Neutrophil (primary cell): ENCODE measurements around the gene TXNDC15.
"Not testable (repeated sequence)": the region's sequence is repeated elsewhere in the genome, so short reads cannot be mapped to it uniquely, and the experiment has no call there.

Source experiments
- H3K27ac ChIP-seq: fragments of 200-600 bp; sonication (generic); 2 replicates; pipeline ENCODE4 v1.5.1; 2016; ENCODE audit warnings: mild to moderate bottlenecking, moderate library complexity
- H3K27me3 ChIP-seq: fragments of 200-600 bp; sonication (generic); 2 replicates; pipeline ENCODE4 v1.6.0; 2016; ENCODE audit warnings: mild to moderate bottlenecking
- H3K36me3 ChIP-seq: fragments of 200-600 bp; sonication (generic); 2 replicates; pipeline ENCODE4 v1.5.1; 2017
- H3K4me1 ChIP-seq, 2 experiments: fragments of 200-600 bp in 1 of 2; sonication (generic) in 1 of 2; 1 replicate in 1 of 2; 2 replicates in 1 of 2; pipeline versions ENCODE4 v1.5.1 to v1.6.1; 2013 to 2016; ENCODE audit warnings: low read depth in 1 of 2, low read length in 1 of 2, mild to moderate bottlenecking in 1 of 2, moderate library complexity in 1 of 2; ENCODE audit not compliant: control insufficient read depth in 1 of 2, insufficient read depth in 1 of 2
- H3K4me3 ChIP-seq, 2 experiments: fragments of 200-600 bp in 1 of 2; sonication (generic) in 1 of 2; 1 replicate in 1 of 2; 2 replicates in 1 of 2; pipeline ENCODE4 v1.5.1; 2013 to 2016; ENCODE audit warnings: low read depth in 1 of 2, low read length in 1 of 2, mild to moderate bottlenecking in 1 of 2, moderate library complexity in 1 of 2
- H3K9me3 ChIP-seq: fragments of 200-600 bp; sonication (generic); 2 replicates; pipeline ENCODE4 v1.5.1; 2016
- TF ChIP-seq, protein P1 (sequence below): fragments of 200-600 bp; sonication (generic); IDR thresholded peaks from 2 replicates; pipeline ENCODE4 v1.5.1; 2016; ENCODE audit warnings: antibody characterized with exemption

Gene TXNDC15

GRCh38 chr5:134837530-134838181 lies 36.5 kb upstream of the TXNDC15 start:
- TF ChIP-seq, protein P1, sequence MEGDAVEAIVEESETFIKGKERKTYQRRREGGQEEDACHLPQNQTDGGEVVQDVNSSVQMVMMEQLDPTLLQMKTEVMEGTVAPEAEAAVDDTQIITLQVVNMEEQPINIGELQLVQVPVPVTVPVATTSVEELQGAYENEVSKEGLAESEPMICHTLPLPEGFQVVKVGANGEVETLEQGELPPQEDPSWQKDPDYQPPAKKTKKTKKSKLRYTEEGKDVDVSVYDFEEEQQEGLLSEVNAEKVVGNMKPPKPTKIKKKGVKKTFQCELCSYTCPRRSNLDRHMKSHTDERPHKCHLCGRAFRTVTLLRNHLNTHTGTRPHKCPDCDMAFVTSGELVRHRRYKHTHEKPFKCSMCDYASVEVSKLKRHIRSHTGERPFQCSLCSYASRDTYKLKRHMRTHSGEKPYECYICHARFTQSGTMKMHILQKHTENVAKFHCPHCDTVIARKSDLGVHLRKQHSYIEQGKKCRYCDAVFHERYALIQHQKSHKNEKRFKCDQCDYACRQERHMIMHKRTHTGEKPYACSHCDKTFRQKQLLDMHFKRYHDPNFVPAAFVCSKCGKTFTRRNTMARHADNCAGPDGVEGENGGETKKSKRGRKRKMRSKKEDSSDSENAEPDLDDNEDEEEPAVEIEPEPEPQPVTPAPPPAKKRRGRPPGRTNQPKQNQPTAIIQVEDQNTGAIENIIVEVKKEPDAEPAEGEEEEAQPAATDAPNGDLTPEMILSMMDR: no peak
- Histone ChIP-seq H3K27ac (no peak overlapping the region), H3K4me1 (no peaks in the 10 kb centered on the region), H3K4me3 (no peak overlapping the region), H3K27me3 (no peaks in the 10 kb centered on the region), H3K36me3 (peaks cover 40% of the 10 kb centered on the region), H3K9me3 (no peaks in the 10 kb centered on the region)

DNA sequence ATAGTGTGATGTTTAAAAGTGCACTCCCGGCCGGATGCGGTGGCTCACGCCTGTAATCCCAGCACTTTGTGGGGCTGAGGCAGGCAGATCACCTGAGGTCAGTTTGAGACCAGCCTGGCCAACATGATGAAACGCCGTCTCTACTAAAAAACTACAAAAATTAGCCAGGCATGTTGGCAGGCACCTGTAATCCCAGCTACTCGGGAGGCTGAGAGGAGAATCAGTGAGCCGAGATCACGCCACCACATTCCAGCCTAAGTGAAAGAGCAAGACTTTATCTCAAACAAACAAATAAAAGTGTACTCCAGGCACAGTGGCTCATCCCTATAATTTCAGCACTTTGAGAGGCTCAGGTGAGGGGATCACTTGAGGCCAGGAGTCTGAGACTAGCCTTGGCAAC lies 35.8 kb upstream of the TXNDC15 start:
- not testable (repeated sequence) for H3K27ac ChIP-seq

GRCh38 chr5:134840811-134841210 lies 33.4 kb upstream of the TXNDC15 start:
- Histone ChIP-seq H3K27ac (no peak overlapping the region), H3K4me1 (peaks cover 6% of the 10 kb centered on the region in 2 experiments), H3K36me3 (peaks cover 22% of the 10 kb centered on the region), H3K27me3 (no peaks in the 10 kb centered on the region), H3K9me3 (no peaks in the 10 kb centered on the region), H3K4me3 (no peak overlapping the region)
- TF ChIP-seq, protein P1: no peak

More for the DNA sequence above, 35.8 kb upstream of the TXNDC15 start:
- H3K4me3 ChIP-seq, H3K27me3 ChIP-seq, H3K4me1 ChIP-seq, H3K9me3 ChIP-seq: not testable (repeated sequence)
- peaks cover 34% of the 10 kb centered on the region for H3K36me3 ChIP-seq

GRCh38 chr5:134844252-134844651 lies 29.9 kb upstream of the TXNDC15 start:
- Histone ChIP-seq H3K27ac (no peak overlapping the region), H3K27me3 (no peaks in the 10 kb centered on the region), H3K4me1 (peaks cover 16 to 18% of the 10 kb centered on the region in 2 experiments), H3K4me3 (no peak overlapping the region), H3K9me3 (no peaks in the 10 kb centered on the region), H3K36me3 (peaks cover 5% of the 10 kb centered on the region)
- TF ChIP-seq, protein P1: no peak

DNA sequence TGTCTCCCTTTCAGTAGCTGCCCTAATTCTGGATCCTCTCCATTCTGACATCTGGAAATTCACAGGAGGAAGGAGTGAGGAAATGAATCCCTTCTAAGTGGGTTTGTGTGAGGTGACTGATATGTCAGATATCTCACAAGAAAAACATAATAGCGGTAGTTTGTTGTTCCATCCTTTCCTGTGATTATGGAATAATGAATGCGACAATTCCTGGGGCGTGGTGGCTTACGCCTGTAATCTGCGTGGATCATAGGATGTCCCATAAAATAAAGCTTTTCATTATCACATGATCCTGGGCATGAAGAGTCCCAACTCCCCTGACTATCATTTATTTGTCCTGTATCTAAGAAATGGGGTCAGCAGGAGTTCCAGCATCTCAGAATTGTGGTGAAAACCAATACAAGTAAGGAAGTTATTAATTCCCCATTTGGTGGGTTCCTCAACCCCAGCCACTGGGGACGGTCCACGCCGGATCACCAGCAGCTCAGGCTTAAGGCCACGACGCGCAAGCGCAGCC lies 28.8 kb upstream of the TXNDC15 start:
- no peaks in the 10 kb centered on the region for H3K27me3 ChIP-seq
- H3K4me1 ChIP-seq: peaks cover 16 to 18% of the 10 kb centered on the region in 2 experiments
- H3K36me3 ChIP-seq: no peaks in the 10 kb centered on the region
- TF ChIP-seq, protein P1: no peak
- H3K27ac ChIP-seq: peak overlapping the region; percentile 92
- H3K4me3 ChIP-seq: peak overlapping the region; percentile 76 to 87
- H3K9me3 ChIP-seq: no peaks in the 10 kb centered on the region

GRCh38 chr5:134845852-134846640 lies 28.1 kb upstream of the TXNDC15 start, which contains the start of gene C5orf24:
Gene C5orf24 (plus strand): TSS chr5:134845968. CDS start chr5:134854901, 8,933 bp downstream.
- H3K27ac ChIP-seq: peak within 1 kb of the TSS; percentile 92
- no peaks in the 10 kb centered on the region for H3K36me3 ChIP-seq
- no peaks in the 10 kb centered on the region for H3K27me3 ChIP-seq
- peaks cover 16 to 18% of the 10 kb centered on the region in 2 experiments for H3K4me1 ChIP-seq
- TF ChIP-seq, protein P1: peak; percentile 17
- H3K4me3 ChIP-seq: peak within 1 kb of the TSS; percentile 76 to 87
- no peaks in the 10 kb centered on the region for H3K9me3 ChIP-seq
